ENCODE data around the gene UCN3.

UCN3 gene

DNA sequence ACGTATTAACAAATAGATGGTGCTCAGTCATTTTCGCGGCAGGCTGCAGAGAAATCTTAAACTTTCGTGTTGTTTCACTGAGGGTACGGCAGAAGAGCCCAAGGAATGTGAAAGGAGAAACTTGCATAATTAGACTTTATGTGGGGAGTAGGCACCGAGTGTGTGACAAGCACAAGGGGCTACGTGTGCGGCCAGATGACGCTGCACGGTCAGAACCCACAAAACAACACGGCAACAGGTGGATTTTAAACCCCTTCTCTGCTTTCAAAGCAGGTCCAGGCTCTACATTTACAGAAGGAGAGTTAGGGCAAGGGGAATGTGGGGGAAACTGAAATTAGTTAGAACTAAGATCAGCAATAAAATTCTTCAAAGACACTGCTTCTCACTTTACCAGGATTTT is 392 bp upstream of the UCN3 start:
- H3K27ac ChIP-seq = no peak overlapping the region
- H3K9me3 ChIP-seq = no peaks in the 10 kb centered on the region
- peaks cover 25% of the 10 kb centered on the region for H3K27me3 ChIP-seq
- H3K36me3 ChIP-seq = no peaks in the 10 kb centered on the region
- TF ChIP-seq, protein P1, sequence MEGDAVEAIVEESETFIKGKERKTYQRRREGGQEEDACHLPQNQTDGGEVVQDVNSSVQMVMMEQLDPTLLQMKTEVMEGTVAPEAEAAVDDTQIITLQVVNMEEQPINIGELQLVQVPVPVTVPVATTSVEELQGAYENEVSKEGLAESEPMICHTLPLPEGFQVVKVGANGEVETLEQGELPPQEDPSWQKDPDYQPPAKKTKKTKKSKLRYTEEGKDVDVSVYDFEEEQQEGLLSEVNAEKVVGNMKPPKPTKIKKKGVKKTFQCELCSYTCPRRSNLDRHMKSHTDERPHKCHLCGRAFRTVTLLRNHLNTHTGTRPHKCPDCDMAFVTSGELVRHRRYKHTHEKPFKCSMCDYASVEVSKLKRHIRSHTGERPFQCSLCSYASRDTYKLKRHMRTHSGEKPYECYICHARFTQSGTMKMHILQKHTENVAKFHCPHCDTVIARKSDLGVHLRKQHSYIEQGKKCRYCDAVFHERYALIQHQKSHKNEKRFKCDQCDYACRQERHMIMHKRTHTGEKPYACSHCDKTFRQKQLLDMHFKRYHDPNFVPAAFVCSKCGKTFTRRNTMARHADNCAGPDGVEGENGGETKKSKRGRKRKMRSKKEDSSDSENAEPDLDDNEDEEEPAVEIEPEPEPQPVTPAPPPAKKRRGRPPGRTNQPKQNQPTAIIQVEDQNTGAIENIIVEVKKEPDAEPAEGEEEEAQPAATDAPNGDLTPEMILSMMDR (IDR thresholded peaks at IDR 0.05) = no peak
- H3K4me3 ChIP-seq (ENCODE audit: low read depth in 1 of 2, low read length in 1 of 2) = no peak overlapping the region
- no peaks in the 10 kb centered on the region for H3K4me1 ChIP-seq (ENCODE audit: control insufficient read depth in 1 of 2, insufficient read depth in 1 of 2, low read depth in 1 of 2, low read length in 1 of 2)

DNA sequence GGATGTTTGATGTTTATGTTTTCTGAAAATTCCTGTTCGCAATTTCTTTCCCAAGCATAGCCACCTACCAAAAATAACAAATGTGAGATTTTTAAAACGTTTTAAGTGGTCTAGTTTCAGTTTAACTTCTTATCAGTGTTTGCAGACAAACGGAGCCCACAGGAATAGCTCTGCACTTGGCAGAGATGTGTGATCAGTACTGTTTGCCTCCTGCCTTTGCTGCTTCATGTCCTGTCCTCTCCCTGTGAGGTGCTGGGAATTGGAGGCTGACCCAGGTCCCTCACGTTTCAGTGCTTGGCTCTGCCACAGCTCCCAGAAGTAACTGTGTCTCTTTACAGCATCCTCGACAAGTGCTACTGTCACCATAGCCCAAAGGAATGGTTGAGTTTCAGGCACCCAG is 1.2 kb downstream of the UCN3 start:
- no peaks in the 10 kb centered on the region for H3K36me3 ChIP-seq
- H3K27me3 ChIP-seq = peaks cover 25% of the 10 kb centered on the region
- no peak overlapping the region for H3K27ac ChIP-seq
- no peak overlapping the region for H3K4me3 ChIP-seq (ENCODE audit: low read depth in 1 of 2, low read length in 1 of 2)
- H3K9me3 ChIP-seq = no peaks in the 10 kb centered on the region
- TF ChIP-seq, protein P1 (IDR thresholded peaks at IDR 0.05) = no peak
- no peaks in the 10 kb centered on the region for H3K4me1 ChIP-seq (ENCODE audit: control insufficient read depth in 1 of 2, insufficient read depth in 1 of 2, low read depth in 1 of 2, low read length in 1 of 2)

DNA sequence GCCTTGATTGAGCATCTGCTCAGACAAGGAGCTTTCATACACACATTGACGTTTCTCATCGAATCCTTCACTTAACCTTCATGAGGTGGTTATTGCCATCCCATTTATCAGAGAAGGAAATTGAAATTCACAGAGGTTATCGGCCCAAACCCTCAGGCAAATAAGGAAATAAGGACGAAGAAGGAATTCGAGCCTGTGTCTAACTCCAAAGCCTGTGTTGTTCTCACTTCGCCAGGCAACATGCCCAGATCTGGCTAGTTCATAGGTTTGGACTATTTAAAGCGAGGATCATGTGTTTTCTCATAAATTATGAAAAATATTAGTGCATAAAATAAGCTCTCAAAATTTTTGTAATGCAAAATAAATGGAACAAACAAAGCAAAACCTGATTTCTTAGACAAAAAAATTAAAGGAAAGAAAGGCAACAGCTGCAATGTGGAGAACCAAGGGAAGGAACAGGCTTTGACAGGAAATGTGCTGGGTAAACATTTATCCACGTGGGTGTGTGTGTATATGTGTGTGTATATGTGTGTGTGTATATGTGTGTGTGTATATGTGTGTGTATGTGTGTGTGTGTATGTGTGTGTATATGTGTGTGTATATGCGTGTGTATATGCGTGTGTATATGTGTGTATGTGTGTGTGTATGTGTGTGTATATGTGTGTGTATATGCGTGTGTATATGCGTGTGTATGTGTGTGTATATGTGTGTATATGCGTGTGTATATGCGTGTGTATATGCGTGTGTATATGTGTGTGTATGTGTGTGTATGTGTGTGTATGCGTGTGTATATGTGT is 4.8 kb downstream of the UCN3 start:
- Histone ChIP-seq H3K4me1 (ENCODE audit: control insufficient read depth in 1 of 2, insufficient read depth in 1 of 2, low read depth in 1 of 2, low read length in 1 of 2) (no peaks in the 10 kb centered on the region), H3K4me3 (ENCODE audit: low read depth in 1 of 2, low read length in 1 of 2) (no peak overlapping the region), H3K27me3 (peaks cover 19% of the 10 kb centered on the region), H3K9me3 (no peaks in the 10 kb centered on the region), H3K27ac (no peak overlapping the region), H3K36me3 (no peaks in the 10 kb centered on the region)
- TF ChIP-seq, protein P1 (IDR thresholded peaks at IDR 0.05) = no peak

DNA sequence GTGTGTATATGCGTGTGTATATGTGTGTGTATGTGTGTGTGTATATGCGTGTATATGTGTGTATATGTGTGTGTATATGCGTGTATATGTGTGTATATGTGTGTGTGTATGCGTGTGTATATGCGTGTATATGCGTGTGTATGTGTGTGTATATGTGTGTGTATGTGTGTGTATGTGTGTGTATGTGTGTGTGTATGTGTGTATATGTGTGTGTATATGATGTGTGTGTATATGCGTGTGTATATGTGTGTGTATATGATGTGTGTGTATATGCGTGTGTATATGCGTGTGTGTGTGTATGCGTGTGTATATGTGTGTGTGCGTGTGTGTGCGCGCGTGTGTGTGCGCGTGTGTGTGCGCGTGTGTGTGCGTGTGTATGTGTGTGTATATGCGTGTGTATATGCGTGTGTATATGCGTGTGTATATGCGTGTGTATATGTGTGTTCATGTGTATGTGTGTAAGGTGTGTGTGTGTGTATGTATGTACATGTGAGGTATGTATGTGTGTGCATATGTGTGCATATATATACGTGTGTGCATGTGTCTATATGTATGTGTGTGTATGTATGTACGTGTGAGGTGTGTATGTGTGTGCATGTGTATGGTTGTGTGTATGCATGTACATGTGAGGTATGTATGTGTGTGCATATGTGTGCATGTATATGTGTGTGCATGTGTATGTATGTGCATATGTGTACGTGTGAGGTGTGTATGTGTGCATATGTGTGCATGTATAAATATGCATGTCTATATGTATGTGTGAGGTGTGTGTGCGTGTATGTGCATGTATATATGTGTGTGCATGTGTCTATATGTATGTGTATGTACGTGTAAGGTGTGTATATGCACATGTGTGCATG is 6.0 kb downstream of the UCN3 start:
- peaks cover 11% of the 10 kb centered on the region for H3K27me3 ChIP-seq
- TF ChIP-seq, protein P1 (IDR thresholded peaks at IDR 0.05) = no peak
- no peaks in the 10 kb centered on the region for H3K4me1 ChIP-seq (ENCODE audit: control insufficient read depth in 1 of 2, insufficient read depth in 1 of 2, low read depth in 1 of 2, low read length in 1 of 2)
- no peak overlapping the region for H3K4me3 ChIP-seq (ENCODE audit: low read depth in 1 of 2, low read length in 1 of 2)
- H3K9me3 ChIP-seq = no peaks in the 10 kb centered on the region
- no peak overlapping the region for H3K27ac ChIP-seq
- H3K36me3 ChIP-seq = no peaks in the 10 kb centered on the region

DNA sequence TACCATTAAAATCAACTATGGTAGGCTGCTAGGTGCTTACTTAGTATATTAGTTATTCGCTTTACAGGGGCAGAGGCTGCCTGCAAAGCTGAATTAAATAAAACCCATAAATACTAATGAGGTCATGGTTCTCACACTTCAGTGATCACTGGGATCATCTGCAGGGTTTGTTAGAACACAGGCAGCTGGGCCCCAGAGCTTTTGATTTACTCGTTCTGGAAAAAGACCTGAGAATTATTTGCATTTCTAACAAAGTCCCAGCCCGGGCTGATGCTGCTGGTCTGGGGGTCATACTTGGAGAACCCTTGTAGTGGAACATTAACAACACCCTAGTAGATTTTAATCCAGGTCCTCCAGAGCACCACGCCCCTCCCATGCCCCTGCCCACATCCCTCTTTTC is 8.5 kb downstream of the UCN3 start:
- H3K36me3 ChIP-seq = no peaks in the 10 kb centered on the region
- no peaks in the 10 kb centered on the region for H3K27me3 ChIP-seq
- H3K4me3 ChIP-seq (ENCODE audit: low read depth in 1 of 2, low read length in 1 of 2) = no peak overlapping the region
- TF ChIP-seq, protein P1 (IDR thresholded peaks at IDR 0.05) = no peak
- no peaks in the 10 kb centered on the region for H3K4me1 ChIP-seq (ENCODE audit: control insufficient read depth in 1 of 2, insufficient read depth in 1 of 2, low read depth in 1 of 2, low read length in 1 of 2)
- H3K27ac ChIP-seq = no peak overlapping the region
- no peaks in the 10 kb centered on the region for H3K9me3 ChIP-seq
